ENCODE measurements around the gene EVA1B. TPM values are rescaled to one million over a fixed set of nuclear protein-coding genes. Genes with fewer than 3 reads are reported as not detected.

Gene EVA1B
- total RNA-seq, 1 donor from 2014 or later, result 11.3 TPM

- DNase-seq (ENCODE audit: low spot score), result no peak
- intact Hi-C loops (cut with DNase I), result no loop called here
These were observed 26.4 kb upstream of the EVA1B start for GRCh38 chr1:36349839-36350238.

GRCh38 chr1:36349241-36349671 is 25.8 kb upstream of the EVA1B start:
- intact Hi-C loops (cut with DNase I), result no loop called here
- no peak for DNase-seq (ENCODE audit: low spot score)

DNA sequence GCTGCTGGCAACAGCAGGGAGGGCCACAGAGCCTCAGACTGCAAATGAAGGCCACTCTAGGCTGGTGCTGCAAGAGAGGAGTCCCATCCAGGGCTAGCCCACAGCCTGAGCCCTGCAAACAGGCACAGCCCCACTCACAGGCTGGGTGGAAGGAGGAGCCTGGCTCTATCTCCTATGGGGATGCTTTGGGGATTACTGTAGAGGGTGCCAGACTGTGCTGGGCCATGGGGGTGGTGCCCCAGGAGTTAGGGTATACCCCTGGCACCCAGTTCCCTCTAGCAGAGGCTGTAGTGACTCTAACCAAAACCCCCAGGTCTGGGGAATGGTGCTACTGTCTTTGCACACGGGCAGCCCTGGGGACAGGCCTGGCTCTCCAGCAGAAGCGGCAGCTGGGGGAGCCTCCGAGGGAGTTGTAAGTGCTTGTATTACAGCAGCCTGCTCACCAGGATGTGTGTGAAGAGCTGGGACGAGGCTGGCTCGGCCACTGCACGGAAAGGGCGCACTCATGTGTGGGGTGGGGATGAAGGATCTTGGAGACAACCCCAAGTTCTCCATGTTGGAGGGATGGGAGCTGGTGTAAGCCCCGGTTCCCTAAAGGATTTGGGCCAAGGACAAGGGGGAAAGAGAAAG is 23.4 kb upstream of the EVA1B start:
- intact Hi-C loops (cut with DNase I), result no loop called here
- no peak for DNase-seq (ENCODE audit: low spot score)

DNA sequence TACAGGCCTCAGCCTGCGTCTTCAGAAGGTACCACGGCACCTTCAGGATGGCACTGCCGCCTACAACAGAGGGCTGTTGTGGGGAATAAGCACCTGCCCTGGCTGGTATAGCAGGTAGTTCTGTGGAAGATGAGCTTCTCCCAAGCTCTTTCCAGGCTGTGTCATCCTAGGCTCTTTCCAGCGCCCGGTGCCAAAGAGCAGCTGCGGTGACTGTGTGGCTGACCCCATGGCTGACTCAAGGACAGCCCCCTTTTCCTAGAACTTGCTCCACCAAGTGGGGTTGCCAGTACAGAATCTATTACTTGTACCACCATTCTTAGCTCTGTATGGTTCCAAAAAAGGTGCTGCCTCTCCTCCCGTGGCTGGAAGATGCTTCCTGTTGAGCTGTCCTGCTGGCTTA is 21.9 kb upstream of the EVA1B start:
- intact Hi-C loops (cut with DNase I), result no loop called here
- no peak for DNase-seq (ENCODE audit: low spot score)

DNA sequence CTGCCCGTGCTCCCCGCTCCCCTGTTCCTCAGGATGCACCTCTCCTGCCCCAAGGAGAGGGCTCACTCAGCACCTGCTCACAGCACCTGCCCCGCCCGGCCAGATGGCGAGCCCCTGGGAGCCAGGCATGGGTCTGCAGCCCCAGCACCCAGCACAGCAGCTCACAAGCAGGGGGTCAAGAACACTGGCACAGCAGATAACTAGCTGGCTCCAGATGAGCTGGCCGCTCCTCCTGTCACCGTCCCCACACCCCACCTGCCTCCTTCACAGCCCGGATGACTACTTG is 20.9 kb upstream of the EVA1B start:
- intact Hi-C loops (cut with DNase I), result no loop called here

DNA sequence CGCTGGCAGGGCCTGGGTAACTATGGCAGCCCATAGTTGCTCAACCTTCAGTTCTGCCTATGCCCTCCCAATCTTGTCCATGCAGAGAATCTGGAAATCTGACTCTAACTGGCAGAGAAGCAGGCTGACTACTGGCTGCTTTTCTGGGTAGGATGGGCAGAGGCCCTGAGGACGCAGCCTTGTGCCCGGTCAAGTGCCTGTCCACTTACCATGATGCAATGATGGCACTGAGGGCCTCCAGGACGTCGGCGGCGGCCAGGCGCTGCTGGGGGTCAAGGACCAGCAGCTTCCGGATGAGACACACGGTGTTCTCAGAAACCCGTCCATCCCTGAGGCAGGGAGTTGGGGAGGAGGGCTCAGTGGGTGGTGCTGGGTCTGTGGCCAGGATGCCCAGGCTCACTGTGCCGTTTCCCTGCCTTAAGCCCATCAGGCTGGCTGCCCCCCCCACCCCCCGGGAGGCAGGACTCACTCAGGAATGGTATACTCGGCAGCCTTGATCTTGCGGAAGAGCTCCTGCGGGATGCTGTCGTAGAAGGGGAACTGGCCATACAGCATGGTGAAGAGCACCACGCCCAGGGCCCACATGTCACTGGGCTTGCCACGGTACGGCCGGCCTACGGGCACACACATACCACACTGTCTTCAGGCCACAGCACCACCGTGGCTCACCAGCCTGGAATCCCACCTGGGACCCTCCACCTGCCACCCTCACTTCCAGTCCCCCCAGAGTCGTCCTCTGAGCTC is 20.4 kb upstream of the EVA1B start:
- intact Hi-C loops (cut with DNase I), result loop anchor here (2.0 kb wide), 1 partner anchor 77 kb away; no protein-coding TSS in a partner anchor
- DNase-seq (ENCODE audit: low spot score), result no peak

More for the DNA sequence above, 20.9 kb upstream of the EVA1B start:
- DNase-seq (ENCODE audit: low spot score), result no peak

- intact Hi-C loops (cut with DNase I), result loop anchor here (2.0 kb wide), 1 partner anchor 78 kb away; no protein-coding TSS in a partner anchor
- DNase-seq (ENCODE audit: low spot score), result no peak
These were observed 19.2 kb upstream of the EVA1B start for GRCh38 chr1:36342426-36343185.

DNA sequence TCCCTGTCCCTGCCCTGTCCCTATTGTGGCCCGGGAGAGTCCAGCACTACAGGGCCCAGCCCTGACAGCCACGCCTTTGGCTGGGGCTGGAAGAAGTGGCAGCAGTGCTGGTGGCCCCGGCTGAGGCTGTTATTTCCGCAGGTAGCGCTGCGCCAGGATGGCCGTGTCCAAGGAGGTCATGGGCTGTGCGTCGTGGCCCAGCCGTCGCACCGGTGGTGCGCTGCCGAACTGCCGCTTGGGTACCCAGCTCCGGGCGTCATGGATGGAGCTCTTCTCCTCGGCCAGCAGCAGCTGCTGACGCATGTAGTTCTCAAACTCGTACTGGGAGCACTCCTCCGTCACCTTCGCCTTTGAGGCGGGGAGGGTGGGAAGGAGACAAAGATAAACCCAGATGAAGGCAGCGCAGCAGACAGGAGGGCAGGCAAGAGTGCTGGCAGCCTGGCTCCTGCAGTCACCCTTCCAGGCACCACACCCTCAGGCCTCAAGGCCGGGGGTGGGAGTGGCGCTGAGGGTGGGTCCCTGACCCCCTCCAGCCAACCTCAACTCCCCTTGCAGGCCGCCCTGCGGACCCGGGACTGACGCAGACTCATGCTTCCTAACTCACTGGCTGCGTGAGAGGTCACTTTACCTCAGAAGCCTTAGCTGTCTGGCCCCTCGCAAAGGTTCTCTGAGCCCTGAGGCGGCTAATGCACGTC is 18.3 kb upstream of the EVA1B start:
- intact Hi-C loops (cut with DNase I), result loop anchor here (2.0 kb wide), 1 partner anchor 79 kb away; no protein-coding TSS in a partner anchor
- DNase-seq (ENCODE audit: low spot score), result no peak

- intact Hi-C loops (cut with DNase I), result no loop called here
- DNase-seq (ENCODE audit: low spot score), result no peak
These were observed 16.2 kb upstream of the EVA1B start for GRCh38 chr1:36339615-36340014.

DNA sequence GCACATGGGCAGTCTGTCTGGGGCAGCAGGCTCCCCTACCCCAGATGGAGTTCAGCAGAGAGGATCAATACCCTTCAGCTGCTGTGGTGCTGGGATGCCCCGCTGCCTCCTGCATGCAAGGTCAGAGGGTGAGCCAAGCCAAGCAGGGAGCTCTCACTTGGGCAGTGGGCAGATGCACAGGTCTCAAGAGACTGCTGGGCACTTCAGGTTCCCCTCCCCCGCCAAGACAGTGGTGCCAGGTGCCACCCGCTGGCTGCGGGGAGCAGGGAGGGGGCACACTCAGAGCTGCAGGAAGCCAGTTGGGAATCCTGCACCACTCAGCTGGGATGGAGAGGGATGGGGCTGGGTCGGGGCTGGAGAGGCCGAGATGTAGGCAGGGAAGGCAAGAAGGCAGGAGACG is 15.8 kb upstream of the EVA1B start:
- intact Hi-C loops (cut with DNase I), result no loop called here
- DNase-seq (ENCODE audit: low spot score), result no peak

DNA sequence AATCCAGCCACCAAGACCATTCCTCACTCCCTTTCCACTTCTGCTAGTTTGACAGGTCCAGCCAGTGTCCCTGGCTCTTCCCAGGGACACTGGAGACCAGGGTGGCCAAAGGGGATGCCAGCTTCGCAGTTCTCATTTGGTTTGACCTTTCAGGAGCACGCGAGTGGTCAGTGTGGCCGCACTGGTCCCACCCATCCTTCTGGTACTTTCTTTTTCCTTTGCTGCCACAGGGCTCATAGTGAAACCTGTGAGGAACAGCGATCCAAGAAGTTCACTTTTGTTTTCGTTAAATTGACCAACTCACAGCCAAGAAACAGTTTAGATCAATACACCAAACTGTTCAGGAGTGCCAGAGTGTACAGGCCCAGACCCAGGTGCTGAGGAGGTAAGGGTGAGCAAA is 14.4 kb upstream of the EVA1B start:
- intact Hi-C loops (cut with DNase I), result no loop called here
- DNase-seq (ENCODE audit: low spot score), result no peak

DNA sequence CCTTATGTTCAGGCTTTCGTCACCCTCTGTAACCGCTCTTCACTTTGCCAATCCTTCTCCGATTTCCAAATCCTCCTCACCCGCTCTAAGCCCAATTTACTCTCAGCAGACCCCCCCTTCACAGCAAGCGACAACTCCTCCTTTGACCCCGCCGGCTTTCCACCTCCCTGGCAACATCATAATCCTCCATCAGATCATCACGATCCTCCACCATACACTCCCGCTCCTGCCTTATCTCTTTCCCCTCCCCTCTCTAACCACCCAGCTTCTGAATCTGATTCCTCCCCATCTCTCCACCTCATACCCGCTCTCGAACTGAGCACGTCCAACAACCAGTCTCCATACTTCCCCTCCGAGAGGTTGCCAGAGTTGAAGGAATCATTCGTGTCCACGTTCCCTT is 7.5 kb upstream of the EVA1B start:
- intact Hi-C loops (cut with DNase I), result no loop called here
- no peak for DNase-seq (ENCODE audit: low spot score)

DNA sequence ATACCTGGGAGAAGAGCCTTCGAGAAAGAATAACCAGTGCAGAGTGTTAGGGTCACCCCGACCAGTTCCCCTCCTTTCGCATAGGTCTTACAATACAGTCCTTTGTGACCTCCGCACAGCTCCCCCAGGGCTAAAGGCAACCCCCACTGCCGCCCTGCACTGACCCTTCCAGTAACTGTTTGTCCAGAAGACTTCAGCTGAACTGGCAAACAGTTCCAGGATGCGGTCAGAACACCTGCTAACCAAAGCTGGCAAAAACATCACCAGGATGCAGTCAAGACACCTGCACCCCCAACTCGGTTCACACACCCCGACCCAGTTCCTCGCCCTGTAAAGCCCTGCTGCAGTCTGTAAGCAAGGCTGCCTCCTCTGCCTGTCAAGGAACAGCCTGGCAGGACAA is 6.4 kb upstream of the EVA1B start:
- intact Hi-C loops (cut with DNase I), result no loop called here
- no peak for DNase-seq (ENCODE audit: low spot score)

- DNase-seq (ENCODE audit: low spot score), result no peak
- intact Hi-C loops (cut with DNase I), result no loop called here
These were observed 5.3 kb upstream of the EVA1B start for GRCh38 chr1:36328713-36329112.

- no peak for DNase-seq (ENCODE audit: low spot score)
These were observed 4.6 kb upstream of the EVA1B start for GRCh38 chr1:36328088-36328480.

DNA sequence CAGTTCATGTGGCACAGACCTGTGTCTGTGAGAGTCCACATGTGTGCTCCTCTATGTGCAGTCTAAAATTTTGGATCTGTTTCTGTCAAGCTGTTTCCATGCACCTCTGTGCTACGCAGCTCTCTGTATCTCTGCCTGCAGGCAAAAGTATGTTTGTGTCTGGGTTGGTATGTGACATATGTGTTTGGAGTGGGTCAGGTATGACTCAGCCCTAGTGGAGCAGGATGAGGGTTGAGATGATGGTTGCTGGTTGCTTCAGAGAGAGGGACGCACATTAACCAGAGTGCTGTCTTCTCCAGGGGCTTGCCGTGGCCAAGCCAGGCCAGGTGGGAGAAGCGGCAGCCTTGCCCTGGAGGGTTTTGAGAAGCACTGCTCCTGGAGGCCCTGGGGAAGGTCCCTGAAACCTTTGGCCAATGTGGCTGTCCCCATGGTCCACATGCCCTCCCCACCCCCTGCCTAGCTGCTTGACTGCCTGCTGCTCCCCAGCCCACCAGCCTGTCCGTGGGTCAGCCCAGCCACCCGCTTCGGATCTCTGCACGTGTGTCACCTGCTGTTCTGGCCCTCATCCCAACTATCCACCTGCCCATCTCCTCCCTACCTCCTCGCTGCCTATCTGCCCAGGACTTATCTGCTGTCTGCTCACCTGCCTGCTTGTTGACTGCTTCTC is 4.1 kb upstream of the EVA1B start:
- intact Hi-C loops (cut with DNase I), result no loop called here
- DNase-seq (ENCODE audit: low spot score), result no peak

More at GRCh38 chr1:36328088-36328480, 4.6 kb upstream of the EVA1B start:
- intact Hi-C loops (cut with DNase I), result no loop called here

DNA sequence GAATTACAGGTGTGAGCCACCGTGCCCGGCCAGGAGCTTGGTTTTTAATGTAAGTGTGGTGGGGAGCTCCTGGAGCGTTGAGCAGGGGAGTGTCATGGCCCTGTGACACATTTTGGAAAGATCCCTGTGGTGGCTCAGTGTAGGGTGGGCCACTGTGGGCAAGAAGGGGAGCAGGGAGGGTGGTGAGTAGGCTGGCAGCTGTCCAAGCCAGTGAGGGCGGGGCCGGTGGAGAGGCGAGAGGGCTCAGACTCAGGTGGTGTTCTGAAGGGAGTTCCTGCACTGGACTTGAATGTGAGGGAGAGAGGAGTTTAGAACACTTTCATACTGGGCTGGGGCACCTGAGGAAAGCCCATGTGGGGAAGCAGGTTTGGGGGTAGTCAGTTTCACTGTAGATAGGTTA is 3.1 kb upstream of the EVA1B start:
- DNase-seq (ENCODE audit: low spot score), result no peak
- intact Hi-C loops (cut with DNase I), result no loop called here

GRCh38 chr1:36324353-36324703 is 883 bp upstream of the EVA1B start:
- DNase-seq (ENCODE audit: low spot score), result no peak
- intact Hi-C loops (cut with DNase I), result loop anchor here (5.0 kb wide), 1 partner anchor 63 kb away; the partner anchor contains the start of gene STK40

DNA sequence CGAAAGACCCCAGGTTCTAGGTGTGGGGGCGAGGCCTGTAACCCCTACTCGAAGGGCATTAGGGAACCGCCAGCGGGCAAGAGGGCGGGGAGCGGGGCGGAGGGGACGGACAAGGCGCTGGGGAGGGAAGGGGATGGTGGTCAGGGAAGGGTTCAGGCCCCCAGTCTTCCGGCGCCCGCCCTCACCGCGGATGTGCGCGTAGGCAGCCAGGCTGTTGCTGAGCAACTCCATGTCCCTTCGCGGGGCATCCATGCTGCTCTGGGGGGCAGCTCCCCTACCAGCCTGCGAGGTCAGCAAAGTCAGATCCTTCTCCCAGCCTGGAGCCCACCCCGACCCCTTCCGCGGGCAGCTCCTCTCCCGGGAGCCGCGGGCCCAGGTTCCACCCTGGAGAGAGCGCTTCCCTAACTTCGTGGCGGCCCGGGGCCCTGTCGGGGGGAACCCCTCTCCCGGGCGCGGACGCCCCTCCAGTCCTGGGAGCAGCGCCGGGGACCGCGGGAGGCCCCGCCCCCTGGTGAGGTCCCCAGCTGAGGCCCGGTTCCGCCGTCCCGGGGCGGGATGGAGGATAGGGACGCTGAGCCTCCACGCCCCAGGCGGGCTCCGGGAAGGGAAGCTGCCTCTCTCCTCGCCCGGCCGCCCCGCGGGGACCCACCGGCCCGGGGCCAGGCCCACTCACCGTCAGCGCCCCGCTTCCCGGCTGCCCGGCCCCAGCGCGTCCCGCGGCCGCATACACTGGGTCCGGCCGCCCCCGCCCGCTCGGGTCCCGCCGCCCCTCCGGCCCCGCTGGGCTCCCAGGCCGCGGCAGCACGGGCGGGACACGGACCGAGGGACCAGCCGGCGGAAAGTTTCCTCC is 434 bp downstream of the EVA1B start:
- intact Hi-C loops (cut with DNase I), result loop anchor here (2.0 to 5.0 kb wide), 2 partner anchors 16 to 64 kb away; partner anchors contain the start of genes SH3D21 and STK40

More for the DNA sequence above, 434 bp downstream of the EVA1B start:
- DNase-seq (ENCODE audit: low spot score), result no peak
